ENCODE data around the gene VPS33A. TPM values are rescaled to one million over a fixed set of nuclear protein-coding genes. Genes with fewer than 3 reads are reported as not detected.

VPS33A gene
- polyA plus RNA-seq, 2 of the 4 experiments (the other 2 are of a cell fraction) = 19.9 to 32.4 TPM

DNA sequence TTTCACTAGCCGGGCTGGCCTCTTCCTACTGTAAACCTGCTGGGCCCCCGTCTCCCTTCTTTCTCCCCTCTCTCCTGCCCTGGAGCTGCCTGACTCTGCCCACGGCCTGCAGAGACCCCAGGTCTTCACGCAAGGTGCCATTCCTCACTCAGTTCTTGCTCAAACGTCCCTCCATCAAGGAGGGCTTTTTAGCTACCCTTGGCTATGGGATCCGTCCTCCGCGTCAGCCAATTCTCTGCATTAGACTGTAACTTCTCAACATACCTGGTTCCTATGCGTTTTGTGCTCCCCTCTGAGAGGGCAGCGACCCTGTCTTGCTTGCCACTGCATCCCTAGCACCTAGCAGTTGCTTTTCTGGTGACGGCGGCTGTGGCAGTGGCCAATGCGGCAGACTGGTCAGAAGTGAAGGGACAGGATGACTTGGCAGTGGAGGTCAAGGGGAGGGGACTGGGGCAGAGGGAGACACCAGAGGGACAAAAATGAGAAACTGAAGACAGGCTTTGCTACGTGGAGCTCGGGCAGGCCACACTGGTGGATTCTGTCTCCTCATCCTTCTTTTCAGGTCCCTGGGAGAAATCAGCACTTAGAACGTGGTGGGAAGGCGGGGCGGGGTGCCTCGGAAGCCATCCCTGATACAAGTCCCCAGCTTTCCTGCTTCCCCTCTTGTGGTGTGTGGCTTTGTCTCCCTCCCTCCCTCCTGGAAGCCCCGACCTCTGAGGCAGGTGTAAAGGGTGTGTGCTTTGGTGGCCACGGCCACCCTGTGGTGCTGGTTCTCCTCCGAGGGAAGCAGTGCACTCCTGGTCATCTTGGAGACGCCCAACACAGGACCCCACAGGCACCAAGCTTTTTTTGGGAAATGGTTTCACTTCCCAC is 61.0 kb downstream of the VPS33A start:
- H3K4me1 ChIP-seq = no peaks in the 10 kb centered on the region
- H3K9me3 ChIP-seq = no peaks in the 10 kb centered on the region
- ChIA-PET POLR2A (interaction anchor here (2.0 to 2.4 kb wide), 2 partner anchors 18 to 20 kb away, joined by 5 to 13 read pairs; partner anchors contain the start of gene DIABLO), CTCF (interaction anchor here (0.9 to 1.4 kb wide), 4 partner anchors 13 to 151 kb away, joined by 3 to 6 read pairs (median 6); no protein-coding TSS in a partner anchor)
- 84% methylated on average over 23 of the region's 23 CpGs for WGBS (ENCODE audit: missing lambda C conversion rate)
- DNase-seq (ENCODE audit: low read depth in 1 of 2, low spot score in 1 of 2) (no peak), FAIRE-seq (no peak), ATAC-seq (peak; percentile 10 to 11; a peak in 5 of 6 replicates)
- no peak overlapping the region for H3K4me3 ChIP-seq
- H3K27ac ChIP-seq = no peak overlapping the region
- H3K4me2 ChIP-seq = no peak overlapping the region
- no peak for TF ChIP-seq NPAS2 (CRISPR knock-in tag; IDR thresholded peaks at IDR 0.05; ENCODE audit: borderline replicate concordance)
- peak; percentile 82; the same call in 1 of the 2 replicates for TF ChIP-seq POLR2AphosphoS2 (conservative IDR thresholded peaks at IDR 0.05; ENCODE audit: low read length)
- TF ChIP-seq GATA3 (IDR thresholded peaks at IDR 0.05; ENCODE audit: borderline replicate concordance) = 0 out of 2 replicates have a peak, but pooled peaks have one; percentile 2
- TF ChIP-seq EHMT2 (IDR thresholded peaks at IDR 0.05; ENCODE audit: low read depth) = no peak
- TF ChIP-seq, protein P1, sequence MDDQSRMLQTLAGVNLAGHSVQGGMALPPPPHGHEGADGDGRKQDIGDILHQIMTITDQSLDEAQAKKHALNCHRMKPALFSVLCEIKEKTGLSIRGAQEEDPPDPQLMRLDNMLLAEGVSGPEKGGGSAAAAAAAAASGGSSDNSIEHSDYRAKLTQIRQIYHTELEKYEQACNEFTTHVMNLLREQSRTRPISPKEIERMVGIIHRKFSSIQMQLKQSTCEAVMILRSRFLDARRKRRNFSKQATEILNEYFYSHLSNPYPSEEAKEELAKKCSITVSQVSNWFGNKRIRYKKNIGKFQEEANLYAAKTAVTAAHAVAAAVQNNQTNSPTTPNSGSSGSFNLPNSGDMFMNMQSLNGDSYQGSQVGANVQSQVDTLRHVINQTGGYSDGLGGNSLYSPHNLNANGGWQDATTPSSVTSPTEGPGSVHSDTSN (IDR thresholded peaks at IDR 0.05) = 0 out of 2 replicates have a peak, but pooled peaks have one; percentile 15
- TF ChIP-seq, protein P2, sequence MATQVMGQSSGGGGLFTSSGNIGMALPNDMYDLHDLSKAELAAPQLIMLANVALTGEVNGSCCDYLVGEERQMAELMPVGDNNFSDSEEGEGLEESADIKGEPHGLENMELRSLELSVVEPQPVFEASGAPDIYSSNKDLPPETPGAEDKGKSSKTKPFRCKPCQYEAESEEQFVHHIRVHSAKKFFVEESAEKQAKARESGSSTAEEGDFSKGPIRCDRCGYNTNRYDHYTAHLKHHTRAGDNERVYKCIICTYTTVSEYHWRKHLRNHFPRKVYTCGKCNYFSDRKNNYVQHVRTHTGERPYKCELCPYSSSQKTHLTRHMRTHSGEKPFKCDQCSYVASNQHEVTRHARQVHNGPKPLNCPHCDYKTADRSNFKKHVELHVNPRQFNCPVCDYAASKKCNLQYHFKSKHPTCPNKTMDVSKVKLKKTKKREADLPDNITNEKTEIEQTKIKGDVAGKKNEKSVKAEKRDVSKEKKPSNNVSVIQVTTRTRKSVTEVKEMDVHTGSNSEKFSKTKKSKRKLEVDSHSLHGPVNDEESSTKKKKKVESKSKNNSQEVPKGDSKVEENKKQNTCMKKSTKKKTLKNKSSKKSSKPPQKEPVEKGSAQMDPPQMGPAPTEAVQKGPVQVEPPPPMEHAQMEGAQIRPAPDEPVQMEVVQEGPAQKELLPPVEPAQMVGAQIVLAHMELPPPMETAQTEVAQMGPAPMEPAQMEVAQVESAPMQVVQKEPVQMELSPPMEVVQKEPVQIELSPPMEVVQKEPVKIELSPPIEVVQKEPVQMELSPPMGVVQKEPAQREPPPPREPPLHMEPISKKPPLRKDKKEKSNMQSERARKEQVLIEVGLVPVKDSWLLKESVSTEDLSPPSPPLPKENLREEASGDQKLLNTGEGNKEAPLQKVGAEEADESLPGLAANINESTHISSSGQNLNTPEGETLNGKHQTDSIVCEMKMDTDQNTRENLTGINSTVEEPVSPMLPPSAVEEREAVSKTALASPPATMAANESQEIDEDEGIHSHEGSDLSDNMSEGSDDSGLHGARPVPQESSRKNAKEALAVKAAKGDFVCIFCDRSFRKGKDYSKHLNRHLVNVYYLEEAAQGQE (IDR thresholded peaks at IDR 0.05) = no peak
- TF ChIP-seq, protein P3, sequence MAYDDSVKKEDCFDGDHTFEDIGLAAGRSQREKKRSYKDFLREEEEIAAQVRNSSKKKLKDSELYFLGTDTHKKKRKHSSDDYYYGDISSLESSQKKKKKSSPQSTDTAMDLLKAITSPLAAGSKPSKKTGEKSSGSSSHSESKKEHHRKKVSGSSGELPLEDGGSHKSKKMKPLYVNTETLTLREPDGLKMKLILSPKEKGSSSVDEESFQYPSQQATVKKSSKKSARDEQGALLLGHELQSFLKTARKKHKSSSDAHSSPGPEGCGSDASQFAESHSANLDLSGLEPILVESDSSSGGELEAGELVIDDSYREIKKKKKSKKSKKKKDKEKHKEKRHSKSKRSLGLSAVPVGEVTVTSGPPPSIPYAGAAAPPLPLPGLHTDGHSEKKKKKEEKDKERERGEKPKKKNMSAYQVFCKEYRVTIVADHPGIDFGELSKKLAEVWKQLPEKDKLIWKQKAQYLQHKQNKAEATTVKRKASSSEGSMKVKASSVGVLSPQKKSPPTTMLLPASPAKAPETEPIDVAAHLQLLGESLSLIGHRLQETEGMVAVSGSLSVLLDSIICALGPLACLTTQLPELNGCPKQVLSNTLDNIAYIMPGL (CRISPR knock-in tag; IDR thresholded peaks at IDR 0.05; ENCODE audit: borderline replicate concordance) = no peak
- no peak for TF ChIP-seq ZC3H11A (IDR thresholded peaks at IDR 0.05)

DNA sequence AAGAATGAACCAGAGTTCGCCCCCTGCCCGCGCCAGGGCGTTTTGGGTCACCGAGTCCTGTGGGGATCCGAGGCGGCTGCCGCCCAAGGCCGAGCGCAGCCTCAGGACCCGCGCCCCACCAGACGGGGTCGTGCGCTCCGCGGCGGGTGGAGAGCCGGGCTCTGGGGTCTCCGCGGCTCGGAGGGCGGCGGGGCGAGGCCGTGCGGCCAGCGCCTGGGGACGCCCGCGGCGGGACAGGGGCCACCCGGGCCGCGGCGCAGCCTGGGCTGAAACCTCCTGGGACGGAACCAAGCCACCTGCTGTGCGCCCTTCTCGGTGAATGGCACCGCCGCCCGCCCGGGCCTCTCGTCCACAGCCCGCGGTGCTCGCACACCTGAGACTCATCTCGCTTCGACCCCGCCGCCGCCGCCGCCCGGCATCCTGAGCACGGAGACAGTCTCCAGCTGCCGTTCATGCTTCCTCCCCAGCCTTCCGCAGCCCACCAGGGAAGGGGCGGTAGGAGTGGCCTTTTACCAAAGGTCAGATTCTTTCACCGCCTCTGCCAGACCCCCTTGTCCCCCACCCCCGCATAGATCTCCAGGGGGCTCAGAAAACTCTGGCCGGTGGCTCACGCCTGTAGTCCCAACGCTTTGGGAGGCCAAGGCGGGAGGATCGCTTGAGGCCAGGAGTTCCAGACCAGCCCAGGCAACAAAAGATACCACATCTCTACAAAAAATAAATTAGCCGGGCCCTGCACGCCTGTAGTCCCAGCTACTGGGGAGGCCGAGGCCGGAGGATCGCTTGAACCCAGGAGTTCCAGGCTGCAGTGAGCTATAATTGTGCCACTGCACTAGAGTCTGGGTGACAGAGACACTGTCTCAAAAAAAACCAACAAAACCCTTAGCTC is 61.9 kb downstream of the VPS33A start:
- ChIA-PET CTCF (interaction anchor here (0.9 to 1.4 kb wide), 3 partner anchors 14 to 150 kb away, joined by 3 to 5 read pairs (median 3); no protein-coding TSS in a partner anchor), POLR2A (interaction anchor here (0.7 to 2.4 kb wide), 2 partner anchors 21 to 72 kb away, joined by 6 to 13 read pairs; partner anchors contain the start of gene DIABLO)
- Histone ChIP-seq H3K27ac (peak overlapping the region in 1 of 2 experiments; percentile 93; a peak in 4 of 6 replicates), H3K9me3 (no peaks in the 10 kb centered on the region), H3K4me1 (no peaks in the 10 kb centered on the region), H3K4me3 (peak overlapping the region; percentile 59), H3K4me2 (peak overlapping the region; percentile 99)
- TF ChIP-seq RARB (CRISPR knock-in tag; IDR thresholded peaks at IDR 0.05) (no peak), RAD21 (conservative IDR thresholded peaks at IDR 0.05 in 1 of 2, IDR thresholded peaks at IDR 0.05 in 1 of 2) (no peak), TFCP2L1 (CRISPR knock-in tag; IDR thresholded peaks at IDR 0.05) (no peak), CHD4 (IDR thresholded peaks at IDR 0.05; ENCODE audit: borderline replicate concordance) (no peak), HOXB13 (CRISPR knock-in tag; IDR thresholded peaks at IDR 0.05; ENCODE audit: low read depth) (no peak), CHD2 (IDR thresholded peaks at IDR 0.05; ENCODE audit: low read length, partially characterized antibody) (no peak), PHF8 (IDR thresholded peaks at IDR 0.05; ENCODE audit: borderline replicate concordance, low read depth) (no peak), EHMT2 (IDR thresholded peaks at IDR 0.05; ENCODE audit: low read depth) (no peak), ZSCAN20 (CRISPR knock-in tag; IDR thresholded peaks at IDR 0.05) (no peak), CBX2 (IDR thresholded peaks at IDR 0.05; ENCODE audit: borderline replicate concordance, low read depth) (no peak)
- TF ChIP-seq, protein P1 (IDR thresholded peaks at IDR 0.05) = no peak
- TF ChIP-seq, protein P4, sequence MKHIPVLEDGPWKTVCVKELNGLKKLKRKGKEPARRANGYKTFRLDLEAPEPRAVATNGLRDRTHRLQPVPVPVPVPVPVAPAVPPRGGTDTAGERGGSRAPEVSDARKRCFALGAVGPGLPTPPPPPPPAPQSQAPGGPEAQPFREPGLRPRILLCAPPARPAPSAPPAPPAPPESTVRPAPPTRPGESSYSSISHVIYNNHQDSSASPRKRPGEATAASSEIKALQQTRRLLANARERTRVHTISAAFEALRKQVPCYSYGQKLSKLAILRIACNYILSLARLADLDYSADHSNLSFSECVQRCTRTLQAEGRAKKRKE (CRISPR knock-in tag; IDR thresholded peaks at IDR 0.05; ENCODE audit: low read depth) = no peak
- TF ChIP-seq, protein P5, sequence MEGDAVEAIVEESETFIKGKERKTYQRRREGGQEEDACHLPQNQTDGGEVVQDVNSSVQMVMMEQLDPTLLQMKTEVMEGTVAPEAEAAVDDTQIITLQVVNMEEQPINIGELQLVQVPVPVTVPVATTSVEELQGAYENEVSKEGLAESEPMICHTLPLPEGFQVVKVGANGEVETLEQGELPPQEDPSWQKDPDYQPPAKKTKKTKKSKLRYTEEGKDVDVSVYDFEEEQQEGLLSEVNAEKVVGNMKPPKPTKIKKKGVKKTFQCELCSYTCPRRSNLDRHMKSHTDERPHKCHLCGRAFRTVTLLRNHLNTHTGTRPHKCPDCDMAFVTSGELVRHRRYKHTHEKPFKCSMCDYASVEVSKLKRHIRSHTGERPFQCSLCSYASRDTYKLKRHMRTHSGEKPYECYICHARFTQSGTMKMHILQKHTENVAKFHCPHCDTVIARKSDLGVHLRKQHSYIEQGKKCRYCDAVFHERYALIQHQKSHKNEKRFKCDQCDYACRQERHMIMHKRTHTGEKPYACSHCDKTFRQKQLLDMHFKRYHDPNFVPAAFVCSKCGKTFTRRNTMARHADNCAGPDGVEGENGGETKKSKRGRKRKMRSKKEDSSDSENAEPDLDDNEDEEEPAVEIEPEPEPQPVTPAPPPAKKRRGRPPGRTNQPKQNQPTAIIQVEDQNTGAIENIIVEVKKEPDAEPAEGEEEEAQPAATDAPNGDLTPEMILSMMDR (IDR thresholded peaks at IDR 0.05) = no peak
- ATAC-seq = peak in 1 of 2 experiments; percentile 3; a peak in 1 of 6 replicates
- FAIRE-seq = no peak
- WGBS (ENCODE audit: missing lambda C conversion rate) = 77% methylated on average over 45 of the region's 71 CpGs
- no peak for DNase-seq (ENCODE audit: low read depth in 1 of 2, low spot score in 1 of 2)

All from A549 (cell line).